Measurements from ENCODE around the gene PTPRCAP. TPM values are rescaled to one million over a fixed set of nuclear protein-coding genes. Genes with fewer than 3 reads are reported as not detected.

The PTPRCAP gene
- total RNA-seq, 4 donors from 2014 or later, result 0.29 to 5.0 (median 1.9) TPM

- intact Hi-C loops (cut with DNase I; ENCODE audit: low total_unique reads), result no loop called here
- H3K27me3 ChIP-seq, result no peaks in the 10 kb centered on the region
- TF ChIP-seq POLR2A (IDR thresholded peaks at IDR 0.05), result no peak
- no peak for TF ChIP-seq CTCF (IDR thresholded peaks at IDR 0.05)
- H3K4me3 ChIP-seq, result no peak overlapping the region
- no peaks in the 10 kb centered on the region for H3K36me3 ChIP-seq
- H3K27ac ChIP-seq, result peak overlapping the region in 1 of 2 donors; percentile 40
- peaks cover 0 to 4% of the 10 kb centered on the region in 2 donors for H3K4me1 ChIP-seq
- H3K9me3 ChIP-seq, result no peaks in the 10 kb centered on the region
- peak in 1 of 2 donors; percentile 62 for DNase-seq
Measured at GRCh38 chr11:67439321-67440228, 2.1 kb upstream of the PTPRCAP start.

- intact Hi-C loops (cut with DNase I; ENCODE audit: low total_unique reads), result no loop called here
- Histone ChIP-seq H3K9me3 (no peaks in the 10 kb centered on the region), H3K27ac (no peak overlapping the region), H3K4me3 (no peak overlapping the region), H3K36me3 (no peaks in the 10 kb centered on the region), H3K27me3 (no peaks in the 10 kb centered on the region), H3K4me1 (peaks cover 0 to 4% of the 10 kb centered on the region in 2 donors)
- TF ChIP-seq CTCF (IDR thresholded peaks at IDR 0.05), result no peak
- no peak for TF ChIP-seq POLR2A (IDR thresholded peaks at IDR 0.05)
- DNase-seq, result no peak
Measured at GRCh38 chr11:67438158-67438902, 848 bp upstream of the PTPRCAP start.

GRCh38 chr11:67437809-67438157, 301 bp upstream of the PTPRCAP start:
- no peak overlapping the region for H3K4me3 ChIP-seq
- TF ChIP-seq POLR2A (IDR thresholded peaks at IDR 0.05) (no peak), CTCF (IDR thresholded peaks at IDR 0.05) (no peak)
- H3K4me1 ChIP-seq, result peaks cover 0 to 4% of the 10 kb centered on the region in 2 donors
- no peaks in the 10 kb centered on the region for H3K36me3 ChIP-seq
- no peak for DNase-seq
- intact Hi-C loops (cut with DNase I; ENCODE audit: low total_unique reads), result no loop called here
- H3K27ac ChIP-seq, result no peak overlapping the region
- H3K27me3 ChIP-seq, result no peaks in the 10 kb centered on the region
- H3K9me3 ChIP-seq, result no peaks in the 10 kb centered on the region

- peak; percentile 55 to 56 for DNase-seq
- no peak overlapping the region for H3K4me3 ChIP-seq
- peaks cover 0 to 4% of the 10 kb centered on the region in 2 donors for H3K4me1 ChIP-seq
- H3K9me3 ChIP-seq, result no peaks in the 10 kb centered on the region
- intact Hi-C loops (cut with DNase I; ENCODE audit: low total_unique reads), result no loop called here
- peak overlapping the region; percentile 32 to 58 for H3K27ac ChIP-seq
- TF ChIP-seq CTCF (IDR thresholded peaks at IDR 0.05), result no peak
- H3K27me3 ChIP-seq, result no peaks in the 10 kb centered on the region
- no peaks in the 10 kb centered on the region for H3K36me3 ChIP-seq
Measured at GRCh38 chr11:67436459-67437081, 912 bp downstream of the PTPRCAP start.
